Measurements from ENCODE around the gene DDX51.
"Not testable (repeated sequence)": the region's sequence is repeated elsewhere in the genome, so short reads cannot be mapped to it uniquely, and the experiment has no call there.

Gene DDX51

DNA sequence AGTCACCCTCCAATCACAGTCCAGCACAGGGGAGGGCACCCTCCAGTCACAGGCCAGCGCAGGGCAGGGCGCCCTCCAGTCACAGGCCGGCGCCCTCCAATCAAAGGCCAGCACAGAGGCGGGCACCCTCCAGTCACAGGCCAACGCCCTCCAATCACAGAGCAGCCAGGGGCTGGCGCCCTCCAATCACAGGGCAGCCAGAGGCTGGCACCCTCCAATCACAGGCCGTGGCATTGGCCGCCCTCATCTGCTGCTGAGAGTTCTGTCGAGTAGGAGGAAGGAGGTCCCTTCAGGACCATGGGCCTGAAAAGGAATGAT lies 26.6 kb downstream of the DDX51 start:
- DNase-seq (ENCODE audit: low read depth in 2 of 2) = no peak

DNA sequence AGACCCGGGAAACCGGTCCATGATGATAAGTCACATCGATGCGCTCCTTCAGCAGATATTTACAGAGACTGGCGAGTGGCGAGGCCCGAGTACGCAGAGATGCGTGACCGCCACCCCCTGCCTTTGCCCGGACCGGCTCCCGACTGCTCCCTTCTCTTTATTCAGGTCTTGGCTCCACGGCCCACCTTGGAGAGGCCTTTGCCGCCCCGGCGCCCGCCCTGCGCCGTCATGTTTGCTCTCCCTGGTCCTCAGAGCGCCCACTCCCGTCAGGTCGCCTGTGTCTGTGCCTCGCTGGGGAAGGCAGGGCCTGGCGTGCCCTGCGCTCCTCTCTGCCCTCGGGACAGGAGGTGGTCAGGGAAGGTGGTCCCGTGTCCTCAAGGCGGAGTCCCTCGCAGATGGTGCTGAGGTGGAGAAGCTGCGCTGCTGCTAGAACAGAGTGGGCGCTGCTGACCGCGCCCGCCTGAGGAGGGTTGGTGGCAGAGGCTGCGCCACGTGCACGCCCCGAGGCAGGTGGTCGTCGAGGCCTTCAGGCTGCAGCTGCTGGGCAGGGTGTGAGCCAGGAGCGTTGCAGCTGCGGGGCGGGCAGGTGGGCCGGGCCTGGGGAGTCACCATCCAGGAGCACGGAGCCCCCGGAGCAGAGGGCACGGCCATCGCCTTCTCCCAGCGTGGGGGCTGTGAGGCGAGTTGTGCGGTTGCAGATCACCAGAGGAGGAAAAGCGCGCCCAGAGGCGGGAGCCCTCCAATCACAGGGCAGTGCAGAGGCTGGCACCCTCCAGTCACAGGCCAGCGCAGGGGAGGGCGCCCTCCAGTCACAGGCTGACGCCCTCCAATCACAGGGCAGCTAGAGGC lies 27.2 kb downstream of the DDX51 start:
- DNase-seq (ENCODE audit: low read depth in 2 of 2) = no peak

DNA sequence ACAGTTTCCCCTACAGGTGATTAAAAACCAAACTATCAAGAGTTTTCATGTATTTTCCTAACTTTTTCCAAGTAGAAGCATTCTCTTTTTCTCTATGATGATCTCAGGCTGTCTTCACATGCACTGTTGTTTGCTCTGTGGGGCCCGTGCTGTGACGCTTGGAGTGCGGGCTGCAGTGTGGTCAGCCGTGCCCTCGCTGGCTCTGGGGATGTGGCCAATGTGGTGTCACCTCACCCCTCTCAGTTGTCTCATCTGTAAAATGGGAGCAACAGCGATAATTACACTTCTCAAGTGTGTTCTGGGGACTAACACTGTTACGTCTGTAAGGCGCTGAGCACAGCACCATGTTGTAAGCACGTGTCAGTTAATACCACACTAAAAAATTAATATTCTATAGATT lies 28.6 kb downstream of the DDX51 start:
- DNase-seq (ENCODE audit: low read depth in 2 of 2) = no peak

DNA sequence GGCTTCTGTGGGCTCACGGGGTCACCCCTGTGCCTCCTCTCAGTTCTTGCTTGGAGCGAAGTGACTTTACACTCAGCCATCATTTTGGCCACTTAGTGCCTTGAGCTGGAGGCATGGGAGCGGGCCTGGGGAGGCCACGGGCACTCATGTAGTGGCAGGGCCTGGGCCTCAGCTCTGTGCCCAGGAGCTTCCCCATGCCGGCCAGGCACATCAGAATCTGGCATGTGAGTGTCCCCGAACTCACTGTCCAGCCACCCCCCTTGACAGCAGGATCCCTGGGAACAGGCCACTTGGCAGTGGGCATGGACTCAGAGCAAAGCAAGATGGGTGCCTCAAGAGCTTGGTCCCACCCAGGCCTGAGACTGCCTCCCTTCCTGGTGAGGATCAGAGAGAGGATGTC lies 29.5 kb downstream of the DDX51 start:
- DNase-seq (ENCODE audit: low read depth in 2 of 2) = no peak

DNA sequence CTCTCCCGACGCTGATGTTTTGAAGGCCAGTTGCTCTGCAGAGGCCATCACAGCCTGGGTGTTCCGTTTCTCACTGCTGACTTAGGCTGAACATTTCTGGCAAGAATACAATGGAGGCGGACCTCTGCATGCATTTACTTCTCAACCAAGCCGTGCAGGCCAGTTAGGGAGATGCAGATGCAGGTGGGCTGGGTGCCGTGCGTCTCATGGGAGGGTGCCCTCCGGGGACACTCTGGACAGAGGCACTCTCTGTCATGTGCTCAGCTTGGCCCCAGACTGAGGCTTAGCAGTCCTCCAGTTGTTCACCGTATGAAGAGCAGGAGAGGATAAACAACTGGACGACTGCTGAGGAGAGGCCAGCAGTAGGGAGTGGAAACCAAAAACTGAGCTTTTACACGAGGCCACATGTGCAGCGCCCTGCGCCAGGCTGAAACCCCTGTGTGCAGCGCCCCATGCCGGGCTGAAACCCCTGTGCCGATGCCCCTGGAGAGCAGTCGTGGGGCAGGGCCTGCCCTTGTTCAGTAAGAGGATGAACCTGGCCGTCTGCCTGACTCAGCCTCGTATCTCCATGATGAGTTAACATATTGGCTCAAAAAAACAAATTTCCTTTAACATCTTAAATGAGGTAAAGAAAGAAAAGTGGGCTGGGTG lies 32.3 kb downstream of the DDX51 start:
- no peak for DNase-seq (ENCODE audit: low read depth in 2 of 2)

DNA sequence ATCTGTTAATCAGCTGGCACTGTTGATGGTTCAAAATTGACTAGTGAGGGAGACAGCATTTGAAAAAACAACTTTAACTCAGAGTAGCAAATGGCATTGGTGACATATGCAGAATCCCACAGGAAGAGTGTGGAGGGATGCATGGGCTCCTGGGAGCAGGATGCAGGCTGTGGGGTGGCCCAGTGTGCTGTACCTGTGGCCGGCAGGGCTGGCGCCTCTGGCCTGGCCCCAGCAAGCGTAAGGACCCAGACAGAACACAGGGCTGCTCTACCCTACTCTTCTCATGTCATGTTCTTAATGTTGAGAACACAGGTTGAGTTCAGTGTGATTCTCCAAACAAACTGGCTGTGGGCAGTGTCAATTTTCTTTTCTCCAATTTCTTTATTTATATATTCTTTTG lies 33.4 kb downstream of the DDX51 start:
- DNase-seq (ENCODE audit: low read depth in 2 of 2) = no peak

DNA sequence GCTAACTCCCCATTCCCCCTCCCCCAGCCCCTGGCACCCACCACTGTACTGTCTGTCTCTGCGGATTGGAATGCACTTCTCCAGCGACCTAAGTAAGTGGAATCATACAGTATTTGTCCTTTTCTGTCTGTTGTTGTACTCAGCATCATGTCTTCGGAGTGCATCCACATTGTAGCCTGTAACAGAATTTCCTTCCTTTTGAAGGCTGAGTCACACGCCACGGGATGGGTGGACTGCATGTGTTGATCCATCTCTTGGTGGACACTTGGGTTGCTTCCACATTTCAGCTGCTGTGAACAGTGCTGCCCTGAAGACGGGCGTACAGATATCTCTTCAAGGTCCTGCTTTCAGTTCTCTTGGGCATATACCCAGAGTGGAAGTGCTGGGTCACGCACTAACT lies 34.4 kb downstream of the DDX51 start:
- no peak for DNase-seq (ENCODE audit: low read depth in 2 of 2)

DNA sequence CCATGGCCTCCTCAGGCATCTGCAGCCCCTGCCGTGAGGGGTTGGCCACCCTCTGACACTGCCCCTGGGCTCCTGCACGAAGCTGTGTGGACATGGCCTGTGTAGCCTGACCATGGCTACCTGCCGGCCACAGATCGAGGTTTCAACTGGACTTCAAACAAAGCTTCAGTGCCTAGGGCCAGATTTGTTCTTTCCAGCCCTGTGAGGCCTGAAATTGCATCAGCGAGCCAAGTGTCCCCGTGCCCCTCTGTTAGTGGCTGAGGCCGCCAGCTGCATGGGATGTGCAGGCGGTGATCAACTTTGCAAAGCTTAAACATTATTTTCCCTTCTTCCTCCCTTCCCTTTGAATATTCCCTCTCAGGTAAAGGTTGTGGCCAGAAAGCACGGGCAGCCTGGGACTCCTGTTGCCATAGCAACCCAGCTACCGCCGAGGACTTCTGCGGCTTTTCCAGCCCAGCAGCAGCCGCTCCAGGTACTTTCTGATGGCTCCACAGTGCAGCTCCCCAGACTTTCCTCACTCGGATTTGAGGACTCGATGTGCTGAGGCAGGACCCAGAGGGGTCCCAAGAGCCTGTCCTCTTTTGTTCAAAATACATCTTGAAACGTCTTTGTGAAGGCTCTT lies 35.8 kb downstream of the DDX51 start:
- DNase-seq (ENCODE audit: low read depth in 2 of 2) = no peak

DNA sequence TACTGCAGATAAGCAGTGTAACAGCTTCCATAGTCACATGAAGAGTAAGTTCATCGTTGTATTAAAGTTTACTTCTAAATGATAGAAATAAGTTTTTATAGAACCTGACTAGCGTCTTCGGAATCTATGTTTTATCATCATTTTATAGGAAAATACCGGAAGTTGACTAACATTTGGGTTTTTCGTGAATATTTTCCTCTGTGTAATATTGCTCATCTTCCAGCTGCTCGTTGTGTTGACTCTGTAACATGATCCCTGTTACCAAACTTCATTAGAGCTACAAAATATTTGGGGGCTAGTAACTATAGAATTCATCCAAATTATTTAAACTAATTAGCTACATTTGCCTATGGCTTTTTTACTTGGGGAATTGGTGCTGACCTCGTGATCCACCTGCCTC lies 37.2 kb downstream of the DDX51 start:
- DNase-seq (ENCODE audit: low read depth in 2 of 2) = no peak

DNA sequence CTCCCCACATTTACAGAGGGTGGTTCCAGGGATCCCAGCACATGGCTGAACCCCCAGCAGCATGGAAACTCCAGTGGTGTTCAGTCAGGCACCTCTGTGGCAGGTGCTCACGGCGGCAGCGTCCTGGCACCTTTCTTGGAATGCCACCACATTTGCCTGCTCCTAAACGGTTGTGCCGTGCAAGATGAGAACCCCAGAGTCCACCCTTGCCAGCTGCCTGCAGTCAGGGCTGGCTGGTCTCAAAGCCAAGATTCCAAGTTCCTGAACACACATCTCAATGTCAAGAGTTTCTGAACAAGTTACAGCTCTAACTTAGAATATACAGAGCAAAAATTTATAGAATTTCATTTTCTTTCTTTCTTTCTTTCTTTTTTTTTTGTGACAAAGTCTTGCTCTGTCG lies 38.7 kb downstream of the DDX51 start:
- no peak for DNase-seq (ENCODE audit: low read depth in 2 of 2)

DNA sequence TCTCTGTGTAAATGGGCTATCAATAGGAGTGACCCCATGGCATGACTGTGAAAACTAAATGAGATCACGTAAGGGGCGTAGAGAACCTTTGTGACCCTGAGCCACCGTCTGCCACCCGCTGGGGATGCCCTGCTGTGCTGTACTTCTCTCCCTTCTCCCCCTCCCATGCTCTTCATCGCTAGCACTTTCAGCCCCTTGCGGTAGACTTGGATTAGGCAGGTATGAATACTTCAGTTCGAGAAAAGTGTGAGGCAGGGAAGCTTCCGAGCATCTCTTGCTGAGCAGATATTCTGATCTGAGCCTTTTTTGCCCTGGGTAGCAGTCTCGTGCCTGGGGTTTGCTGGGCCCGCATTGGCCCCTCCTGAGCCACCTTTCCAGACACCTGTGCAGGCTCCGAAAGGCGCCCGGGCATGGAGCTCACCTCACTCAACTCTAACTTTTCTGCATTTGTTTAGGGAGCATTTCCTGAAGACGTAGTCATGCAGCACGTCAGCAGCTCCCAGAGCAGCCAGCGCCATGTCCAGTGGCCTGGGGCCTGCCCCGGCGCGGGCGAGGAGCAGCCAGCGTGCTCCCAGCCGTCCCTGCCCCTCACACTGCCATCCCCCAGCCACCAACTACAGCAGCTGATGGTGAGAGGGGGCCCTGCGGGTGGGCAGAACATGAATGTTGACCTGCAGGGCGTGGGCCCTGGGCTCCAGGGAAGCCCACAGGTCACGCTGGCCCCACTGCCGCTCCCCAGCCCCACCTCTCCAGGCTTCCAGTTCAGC lies 40.4 kb downstream of the DDX51 start:
- no peak for DNase-seq (ENCODE audit: low read depth in 2 of 2)

DNA sequence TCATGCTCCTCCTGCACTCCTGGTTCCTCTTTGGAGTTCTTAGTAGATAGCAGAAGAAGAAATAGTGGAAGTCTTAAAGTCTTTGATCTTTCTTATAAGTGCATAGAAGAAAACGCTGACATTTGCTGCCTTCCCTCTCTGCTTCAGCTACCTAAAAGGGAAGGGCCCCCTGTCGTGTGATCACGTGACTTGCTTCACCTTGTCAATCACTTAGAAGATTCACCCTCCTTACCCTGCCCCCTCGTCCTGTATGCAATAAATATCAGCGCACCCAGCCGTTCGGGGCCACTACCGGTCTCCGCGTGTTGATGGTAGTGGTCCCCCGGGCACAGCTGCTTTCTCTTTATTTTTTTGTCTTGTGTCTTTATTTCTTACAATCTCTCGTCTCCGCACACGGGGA lies 41.0 kb downstream of the DDX51 start:
- not testable (repeated sequence) for DNase-seq (ENCODE audit: low read depth in 2 of 2)

DNA sequence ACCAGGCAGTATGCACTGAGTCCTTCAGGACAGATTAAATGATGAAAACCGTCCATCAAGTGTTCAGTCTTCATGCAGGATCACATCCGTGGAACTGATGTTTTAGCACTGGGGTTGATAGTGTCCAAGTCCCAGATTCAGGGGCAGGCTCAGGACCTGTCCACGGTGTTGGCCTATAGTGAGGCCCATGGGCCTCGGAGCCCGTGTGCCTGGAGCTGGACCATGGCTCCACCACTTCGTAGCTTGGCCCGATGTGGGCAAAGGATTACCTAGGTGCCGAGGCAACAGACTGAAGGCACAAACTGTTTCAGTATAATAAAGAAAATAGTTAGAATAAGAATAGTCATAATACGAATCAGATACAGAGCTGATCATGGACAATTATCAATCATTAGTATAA lies 41.8 kb downstream of the DDX51 start:
- no peak for DNase-seq (ENCODE audit: low read depth in 2 of 2)

DNA sequence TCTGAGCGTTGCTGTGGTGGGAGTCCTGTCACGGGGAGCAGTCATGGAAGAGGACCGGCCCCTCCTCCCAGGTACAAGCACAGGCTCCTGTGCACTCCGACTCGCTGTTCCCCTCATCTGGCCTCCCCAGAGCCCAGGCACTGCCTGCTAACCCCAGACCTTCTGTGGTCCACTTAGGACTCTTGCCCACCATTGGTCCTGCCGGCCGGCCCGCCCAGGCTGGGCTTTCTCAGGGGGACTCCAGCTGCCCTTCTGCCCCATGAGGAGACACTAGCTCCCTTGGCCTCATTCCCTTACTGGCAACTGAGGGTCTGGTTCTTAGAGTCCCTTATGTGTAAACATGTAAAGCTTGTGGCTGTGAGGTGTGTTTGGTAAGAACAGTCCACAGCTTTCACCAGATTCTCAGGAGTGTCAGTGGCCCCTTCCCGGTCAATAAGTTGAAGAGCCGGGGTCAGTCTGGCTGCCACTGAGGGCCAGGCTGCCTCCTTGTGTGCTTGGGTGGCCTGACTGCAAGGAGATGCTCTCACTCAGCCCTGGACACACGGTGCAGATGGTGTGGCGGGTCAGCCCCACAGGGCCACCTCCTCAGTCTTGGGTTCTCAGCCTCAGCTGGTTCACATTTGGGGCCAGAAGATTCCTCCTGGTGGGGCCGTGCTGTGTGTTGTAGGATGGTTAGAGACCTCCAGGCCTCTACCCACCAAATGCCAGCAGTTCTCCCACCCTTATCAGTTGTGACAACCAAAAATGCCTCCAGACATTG lies 43.6 kb downstream of the DDX51 start:
- DNase-seq (ENCODE audit: low read depth in 2 of 2) = no peak

DNA sequence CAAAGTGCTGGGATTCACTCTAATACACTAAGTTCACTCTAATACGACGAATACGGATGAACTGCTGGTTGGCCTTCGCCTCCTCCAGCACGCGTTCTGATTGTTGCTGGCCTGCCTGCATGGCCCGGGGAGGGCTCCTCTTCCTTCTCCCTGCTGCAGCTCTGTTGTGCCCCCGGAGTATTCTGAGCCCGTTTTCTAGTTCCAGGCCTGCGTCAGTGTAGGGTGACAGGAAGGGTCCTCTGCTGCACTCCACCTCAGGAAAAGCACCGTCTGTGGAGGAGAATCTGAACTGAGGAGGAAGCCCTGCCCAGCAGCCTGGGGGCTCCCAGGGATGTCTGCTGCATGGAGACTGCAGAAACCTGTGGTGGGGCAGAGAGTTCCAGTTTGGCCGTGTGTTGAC lies 44.4 kb downstream of the DDX51 start:
- DNase-seq (ENCODE audit: low read depth in 2 of 2) = no peak

DNA sequence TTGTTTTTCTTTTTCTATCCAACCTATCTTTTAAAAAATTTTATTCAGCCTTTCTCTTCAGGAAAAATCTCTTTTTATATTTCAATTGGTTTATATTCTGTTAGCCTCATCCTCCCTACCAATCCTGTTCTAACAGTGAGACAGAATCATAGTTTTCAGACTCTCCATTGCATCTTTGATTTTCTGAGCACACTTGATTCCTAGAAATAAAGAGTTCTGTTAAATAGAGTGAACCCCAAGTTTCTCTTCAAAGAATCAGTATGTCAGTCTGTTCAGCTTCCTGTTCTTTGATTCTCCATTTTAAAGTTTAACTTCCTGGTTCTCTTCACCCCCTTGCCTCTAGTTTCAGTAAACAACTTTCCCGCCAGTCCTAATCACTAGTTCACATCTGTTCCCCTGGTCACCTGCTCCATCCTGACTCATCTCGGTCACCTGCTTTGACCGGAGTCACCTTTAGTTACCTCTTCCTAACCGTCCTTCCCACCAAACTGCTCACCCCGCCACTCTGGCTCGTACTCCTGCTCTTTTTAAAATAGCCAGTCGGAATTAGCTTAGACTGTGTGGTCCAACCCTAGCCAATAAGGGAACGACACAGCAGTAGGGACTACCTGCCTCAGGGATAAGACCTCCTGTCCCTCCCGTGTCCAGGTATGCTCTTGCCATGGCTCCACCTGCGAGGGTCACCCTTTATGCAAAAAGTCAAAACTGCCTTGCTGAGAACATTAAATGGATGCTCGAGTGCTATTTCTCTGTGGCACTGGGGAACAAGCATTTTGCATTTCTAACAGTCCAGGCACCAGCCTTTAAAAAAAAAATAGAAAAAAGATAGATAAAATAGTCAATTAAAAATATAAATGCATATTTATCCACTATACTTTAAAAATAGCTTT lies 48.4 kb downstream of the DDX51 start:
- DNase-seq (ENCODE audit: low read depth in 2 of 2) = no peak

DNA sequence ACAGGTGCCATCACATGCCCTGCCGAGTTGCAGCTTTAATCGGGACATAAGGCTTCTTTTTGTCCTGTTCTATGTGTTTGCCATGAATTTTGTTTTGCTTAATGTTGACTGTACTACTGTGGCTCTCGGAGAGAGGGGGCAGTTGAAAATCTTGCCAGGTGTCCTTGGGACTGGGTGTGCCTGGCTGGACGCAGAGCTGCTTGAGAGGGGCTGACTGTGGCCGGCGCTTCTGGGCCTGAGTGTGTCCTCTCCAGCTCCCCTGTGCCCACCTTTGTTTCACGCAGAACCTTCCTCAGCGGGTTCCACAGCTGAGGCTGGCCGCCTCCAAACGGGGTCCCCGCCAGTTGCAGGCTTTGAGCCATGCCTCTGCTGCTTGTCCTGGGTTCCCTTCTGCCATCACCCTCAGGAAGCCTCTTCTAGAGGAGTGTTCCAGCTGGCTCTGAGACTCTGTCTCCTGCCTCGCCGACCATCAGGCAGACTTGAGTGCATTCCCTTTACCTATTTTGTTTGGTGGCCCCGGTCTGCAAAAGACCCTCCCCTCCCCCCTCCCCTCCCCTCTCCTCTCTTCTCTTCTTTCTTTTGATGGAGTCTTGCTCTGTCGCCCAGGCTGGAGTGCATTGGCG lies 49.7 kb downstream of the DDX51 start:
- DNase-seq (ENCODE audit: low read depth in 2 of 2) = no peak

DNA sequence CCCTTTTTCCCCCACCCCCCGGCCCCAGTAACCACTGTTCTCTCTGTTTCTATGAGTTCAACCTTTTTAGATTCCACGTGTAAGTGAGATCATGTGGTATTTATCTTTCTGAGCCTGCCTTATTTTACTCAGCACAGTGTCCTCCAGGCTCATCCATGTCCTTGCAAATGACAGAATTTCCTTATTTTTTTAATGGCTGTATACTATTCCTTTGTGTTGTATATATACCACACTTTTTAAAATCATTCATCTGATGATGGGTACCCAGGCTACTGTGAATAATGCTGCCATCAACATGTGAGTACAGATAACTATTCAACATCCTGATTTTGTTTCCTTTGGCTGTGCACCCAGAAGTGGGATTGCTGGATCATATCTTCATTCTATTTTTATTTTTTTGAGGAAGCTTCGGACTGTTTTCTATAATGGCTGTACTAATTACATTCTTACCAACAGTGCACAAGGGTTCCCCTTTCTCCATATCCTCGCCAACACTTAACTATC lies 54.7 kb downstream of the DDX51 start:
- DNase-seq (ENCODE audit: low read depth in 2 of 2) = no peak

All from stimulated activated CD8-positive, alpha-beta memory T cell treated with anti-CD3 and anti-CD28 coated beads, Interleukin-7, amount 100 ng/mL, for 4 hours (primary cell).